Panc1 (cell line): ENCODE measurements around the gene ZMAT5. TPM values are rescaled to one million over a fixed set of nuclear protein-coding genes. Genes with fewer than 3 reads are reported as not detected.

Experiments
- ATAC-seq: fragments of 200-7000 bp; cut with Tn5 transposase; 2 replicates; pipeline ENCODE4 v1.9.1; 2020; ENCODE audit warnings: mild to moderate bottlenecking, moderate library complexity
- BruUV-seq: library from RNA; stranded (reverse); fragments of 400-500 nt; replicated peaks from 2 replicates; lab custom pipeline; 2021; lab: Mats Ljungman, UMichigan
- CTCF ChIA-PET: fragments of 300-600 bp; sonication (Branson Sonifier 250); formaldehyde crosslinking; loops from one replicate; lab custom pipeline; 2022; ENCODE audit warnings: antibody characterized with exemption; lab: Charles Lee
- POLR2A ChIA-PET: fragments of 300-600 bp; sonication (Branson Sonifier 250); formaldehyde crosslinking; loops from one replicate; lab custom pipeline; 2022; ENCODE audit warnings: antibody characterized with exemption; lab: Charles Lee
- DNase-seq: peaks from one replicate; pipeline ENCODE4 v3.0.0-alpha.2; 2010; ENCODE audit warnings: low read depth, low spot score
- H3K27ac ChIP-seq: 2 replicates; pipeline ENCODE4 v1.5.1; 2011; ENCODE audit warnings: mild to moderate bottlenecking, low read length, inconsistent platforms
- H3K27me3 ChIP-seq: fragments of 200-500 bp; sonication (Bioruptor generic); 2 replicates; pipeline ENCODE4 v1.6.0; 2014; ENCODE audit warnings: low read length, inconsistent platforms; ENCODE audit not compliant: control insufficient read depth, insufficient read depth
- H3K36me3 ChIP-seq: fragments of 200-500 bp; sonication (Bioruptor generic); 2 replicates; pipeline ENCODE4 v1.5.1; 2014; ENCODE audit warnings: inconsistent platforms, mild to moderate bottlenecking, low read length, moderate library complexity; ENCODE audit not compliant: control insufficient read depth, insufficient read depth
- H3K4me1 ChIP-seq: 2 replicates; pipeline ENCODE4 v1.5.1; 2011; ENCODE audit warnings: inconsistent platforms, mild to moderate bottlenecking, low read length, moderate library complexity; ENCODE audit not compliant: control insufficient read depth, insufficient read depth
- H3K4me3 ChIP-seq, 2 experiments: 2 replicates each; pipeline ENCODE4 v1.5.1; 2011 to 2012; ENCODE audit warnings: low read depth in 2 of 2, low read length in 2 of 2, mild to moderate bottlenecking in 2 of 2, inconsistent platforms in 1 of 2, moderate library complexity in 1 of 2
- H3K9me3 ChIP-seq: fragments of 200-500 bp; sonication (Bioruptor generic); 2 replicates; pipeline ENCODE4 v1.5.1; 2014; ENCODE audit warnings: low read depth, mild to moderate bottlenecking, inconsistent platforms, low read length, moderate library complexity; ENCODE audit not compliant: control insufficient read depth, insufficient read depth
- CTCF ChIP-seq: fragments of 450-650 bp; IDR thresholded peaks from 2 replicates; pipeline ENCODE4 v1.5.1; 2017; ENCODE audit warnings: mild to moderate bottlenecking
- POLR2AphosphoS5 ChIP-seq: IDR thresholded peaks from 2 replicates; pipeline ENCODE4 v1.6.1; 2012; ENCODE audit warnings: mild to moderate bottlenecking, low read depth, low read length, moderate library complexity
- REST ChIP-seq, 2 experiments: IDR thresholded peaks; 2 replicates each; pipeline ENCODE4 v1.6.1; 2011 to 2012; ENCODE audit warnings: low read depth in 2 of 2, control low read depth in 1 of 2, low read length in 1 of 2, mild to moderate bottlenecking in 1 of 2, moderate library complexity in 1 of 2; ENCODE audit not compliant: insufficient read depth in 1 of 2
- SIN3A ChIP-seq: IDR thresholded peaks from 2 replicates; pipeline ENCODE4 v1.6.1; 2012; ENCODE audit warnings: low read depth, mild to moderate bottlenecking, low read length, moderate library complexity, borderline replicate concordance; ENCODE audit not compliant: insufficient read depth
- TCF7L2 ChIP-seq: IDR thresholded peaks from 2 replicates; pipeline ENCODE4 v1.6.1; 2011; ENCODE audit warnings: mild to moderate bottlenecking, low read depth, low read length, inconsistent platforms
- in situ Hi-C: cut with HindIII; loops from 2 replicates; pipeline ENCODE4 v1.10.0; 2016; ENCODE audit warnings: low sequenced_read_pairs, low pct_unique_long_range_greater_than_20kb
- intact Hi-C: fragments of 100-400 bp; cut with micrococcal nuclease; formaldehyde crosslinking; loops from one replicate; pipeline ENCODE4 v1.10.0; 2022; ENCODE audit not compliant: unreplicated experiment
- total RNA-seq: library from RNA; stranded (reverse); gene quantifications from one replicate; pipeline ENCODE4 v1.2.1, GENCODE V29; 2021; ENCODE audit not compliant: unreplicated experiment

The ZMAT5 gene
- total RNA-seq, 1 experiment from 2014 or later = 22.4 TPM

GRCh38 chr22:29740216-29740615, 26.6 kb downstream of the ZMAT5 start:
- intact Hi-C loops = no loop called here
- no TSS peak for BruUV-seq
- Histone ChIP-seq H3K36me3 (no peaks in the 10 kb centered on the region), H3K27ac (no peak overlapping the region), H3K9me3 (no peaks in the 10 kb centered on the region), H3K4me3 (no peak overlapping the region), H3K4me1 (no peaks in the 10 kb centered on the region), H3K27me3 (no peaks in the 10 kb centered on the region)
- in situ Hi-C loops = no loop called here
- ChIA-PET CTCF (no interaction called here), POLR2A (no interaction called here)
- ATAC-seq (no peak), DNase-seq (no peak)
- TF ChIP-seq CTCF (no peak), REST (IDR thresholded peaks at IDR 0.05; ENCODE audit: insufficient read depth in 1 of 2, low read depth in 2 of 2, low read length in 1 of 2) (no peak), POLR2AphosphoS5 (no peak), SIN3A (no peak), TCF7L2 (no peak)

- DNase-seq (no peak), ATAC-seq (no peak)
- Histone ChIP-seq H3K4me3 (no peak overlapping the region), H3K27me3 (no peaks in the 10 kb centered on the region), H3K4me1 (no peaks in the 10 kb centered on the region), H3K27ac (no peak overlapping the region), H3K36me3 (no peaks in the 10 kb centered on the region), H3K9me3 (no peaks in the 10 kb centered on the region)
- in situ Hi-C loops (no loop called here), intact Hi-C loops (no loop called here)
- POLR2A ChIA-PET = interaction anchor here (0.5 kb wide), 1 partner anchor 15 kb away, joined by 11 read pairs; no protein-coding TSS in a partner anchor
- BruUV-seq = no TSS peak
- TF ChIP-seq SIN3A (no peak), REST (IDR thresholded peaks at IDR 0.05; ENCODE audit: insufficient read depth in 1 of 2, low read depth in 2 of 2, low read length in 1 of 2) (no peak), TCF7L2 (no peak), POLR2AphosphoS5 (no peak), CTCF (no peak)
- CTCF ChIA-PET = interaction anchor here (0.6 kb wide), 1 partner anchor 326 kb away, joined by 3 read pairs; no protein-coding TSS in a partner anchor
Observed at GRCh38 chr22:29739346-29739875, 27.4 kb downstream of the ZMAT5 start.
